ENCODE results near the gene MT1B. TPM values are rescaled to one million over a fixed set of nuclear protein-coding genes. Genes with fewer than 3 reads are reported as not detected.
A peak's percentile ranks its signal among the peaks of the same experiment; 100 is the strongest.

The MT1B gene
- total RNA-seq, 1 donor from 2014 or later: not detected

DNA sequence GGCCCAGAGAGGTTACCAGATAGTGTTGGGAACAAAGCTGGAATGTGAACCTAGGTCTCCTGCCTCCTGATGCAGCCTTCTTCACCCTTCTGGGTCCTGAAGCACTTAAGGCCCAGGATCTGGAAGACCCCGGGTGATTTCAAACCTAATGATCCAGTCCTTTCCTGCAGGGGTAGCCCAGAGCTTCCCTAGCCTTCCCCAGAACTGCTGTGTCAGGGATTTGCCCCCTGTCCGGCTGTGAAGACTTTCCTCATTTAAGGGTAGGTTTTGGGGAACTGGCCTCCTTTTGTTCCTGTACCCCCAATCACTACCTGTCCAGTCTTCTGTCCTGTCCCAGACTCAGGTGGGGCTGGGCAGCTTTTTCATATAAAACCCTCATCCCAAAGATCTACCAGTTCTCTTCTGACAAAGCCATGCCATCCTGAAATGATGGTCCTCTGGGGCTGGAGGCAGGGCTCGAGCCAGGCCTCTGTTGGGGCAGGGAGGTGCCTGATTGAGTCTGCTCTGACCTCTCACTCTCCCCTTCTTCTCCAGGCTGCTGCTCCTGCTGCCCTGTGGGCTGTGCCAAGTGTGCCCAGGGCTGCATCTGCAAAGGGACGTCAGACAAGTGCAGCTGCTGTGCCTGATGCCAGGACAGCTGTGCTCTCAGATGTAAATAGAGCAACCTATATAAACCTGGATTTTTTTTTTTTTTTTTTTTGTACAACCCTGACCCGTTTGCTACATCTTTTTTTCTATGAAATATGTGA, 31.9 kb downstream of the MT1B start:
- DNase-seq (ENCODE audit: low read depth): no peak

DNA sequence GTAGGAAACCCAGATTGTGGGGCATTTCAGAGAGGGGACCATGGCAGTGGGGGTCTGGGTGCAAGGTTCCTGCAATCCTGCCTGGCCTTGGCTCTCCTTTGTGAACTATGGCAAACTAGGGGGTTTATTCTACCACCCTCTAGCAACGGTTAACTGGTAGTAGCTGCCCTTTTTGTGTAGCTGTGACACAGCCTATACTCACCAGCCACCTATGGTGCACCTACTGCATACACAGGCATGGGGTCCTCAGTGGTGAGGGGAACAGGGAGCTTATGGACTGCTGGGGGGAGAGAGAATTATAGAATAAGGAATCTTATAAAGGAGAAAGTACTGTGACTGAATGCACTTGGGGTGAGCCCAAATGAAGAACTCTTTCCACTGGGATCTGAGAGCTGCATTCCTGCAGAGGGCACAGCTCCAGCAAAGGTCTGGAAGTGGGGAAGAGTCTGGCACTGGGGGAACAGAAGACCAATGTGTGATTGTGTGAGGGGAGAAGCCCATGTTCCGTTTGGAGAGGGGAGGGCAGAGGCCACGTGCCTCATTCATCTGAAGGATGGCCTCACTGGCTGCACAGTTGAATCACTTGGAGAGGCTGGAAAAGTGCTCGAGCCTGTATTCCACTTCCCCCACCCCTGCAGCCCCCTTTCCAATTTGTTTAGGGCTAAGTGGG, 32.7 kb downstream of the MT1B start:
- no peak for DNase-seq (ENCODE audit: low read depth)

DNA sequence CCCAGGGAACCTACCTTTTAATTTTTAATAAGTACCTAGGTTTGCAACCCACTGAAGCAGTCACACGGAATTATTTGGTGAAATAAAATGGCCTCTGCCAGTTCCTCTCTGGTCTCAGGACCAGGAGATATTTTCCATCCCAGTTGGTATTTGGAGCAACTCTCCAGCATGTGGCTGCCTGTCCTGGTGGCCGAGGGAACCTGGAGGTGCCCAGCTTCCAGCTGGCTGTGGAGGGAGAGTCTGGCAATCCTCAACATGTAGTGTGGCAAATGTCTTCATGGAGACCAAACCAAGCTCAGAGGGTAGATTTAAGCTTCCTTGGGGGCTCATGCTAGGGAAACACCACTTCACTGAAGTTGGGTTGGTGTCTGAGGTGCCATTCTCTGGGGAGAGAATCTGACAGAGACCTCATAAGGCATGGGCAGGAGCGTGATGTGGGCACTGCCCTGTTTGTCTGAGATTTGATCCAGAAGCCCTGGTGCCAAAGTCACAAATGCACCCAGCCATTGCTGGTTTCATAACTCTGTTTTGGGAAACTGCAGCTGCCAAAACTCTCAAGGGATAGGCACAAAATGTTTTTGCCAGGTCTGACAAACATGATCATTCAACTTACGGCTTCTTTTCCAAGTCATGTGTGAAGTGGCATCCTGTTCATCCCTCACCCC, 33.4 kb downstream of the MT1B start:
- peak; percentile 41 for DNase-seq (ENCODE audit: low read depth)

DNA sequence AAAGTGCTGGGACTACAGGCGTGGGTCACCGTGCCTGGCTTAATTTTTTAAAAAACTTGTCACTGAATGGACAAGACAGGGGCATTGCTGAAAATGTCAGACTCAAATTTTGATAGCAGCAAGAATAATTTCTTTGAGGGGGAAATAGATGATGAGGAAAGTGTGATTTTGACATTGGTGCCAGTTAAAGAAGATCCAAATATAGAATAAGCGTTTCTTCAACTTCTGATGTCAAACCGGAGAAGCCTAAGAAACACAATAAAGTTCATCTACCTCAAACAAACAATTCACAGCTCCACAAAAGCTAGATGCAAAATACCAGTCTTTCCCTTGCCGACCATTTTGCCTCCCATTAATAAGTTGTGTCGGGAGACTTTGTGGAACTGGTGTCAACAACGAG, 35.1 kb downstream of the MT1B start:
- DNase-seq (ENCODE audit: low read depth): no peak

DNA sequence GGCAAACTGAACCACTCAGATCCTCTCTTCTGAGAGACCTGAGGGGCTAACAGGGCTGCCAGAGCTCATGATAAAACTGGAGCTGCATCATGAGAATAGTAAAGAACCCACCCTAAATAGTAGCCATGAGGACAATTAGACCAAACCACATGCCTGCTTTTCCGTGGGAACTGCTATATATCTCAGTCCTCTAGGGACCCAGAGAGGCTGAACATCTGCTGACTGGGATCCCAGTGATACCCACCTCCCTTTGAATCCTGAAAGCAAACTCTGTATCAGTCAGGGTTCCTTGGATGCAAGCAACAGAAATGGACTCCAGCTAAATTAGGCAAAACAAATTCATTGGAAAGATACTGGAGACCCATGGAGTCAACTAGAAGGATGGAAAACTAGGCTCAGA, 37.1 kb downstream of the MT1B start:
- no peak for DNase-seq (ENCODE audit: low read depth)

DNA sequence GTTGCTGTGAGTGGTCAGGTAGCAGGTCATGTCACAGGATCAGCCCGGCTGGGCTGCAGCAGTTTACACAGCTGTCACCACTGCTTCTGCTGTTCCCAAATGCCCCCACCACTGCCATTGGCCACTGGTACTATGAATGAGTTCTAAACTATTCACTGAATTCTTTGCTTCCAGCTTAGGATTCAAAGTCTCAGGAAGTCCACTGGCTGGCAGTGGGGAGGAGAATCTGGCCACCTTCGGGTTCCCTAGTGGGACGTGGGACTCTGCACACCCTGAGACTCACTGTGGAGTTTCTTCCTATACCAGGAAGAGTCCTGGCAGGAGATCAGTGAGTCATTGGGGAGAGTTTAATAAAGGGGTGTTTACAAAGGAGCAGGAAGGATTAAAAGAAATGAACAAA, 37.5 kb downstream of the MT1B start:
- DNase-seq (ENCODE audit: low read depth): no peak

DNA sequence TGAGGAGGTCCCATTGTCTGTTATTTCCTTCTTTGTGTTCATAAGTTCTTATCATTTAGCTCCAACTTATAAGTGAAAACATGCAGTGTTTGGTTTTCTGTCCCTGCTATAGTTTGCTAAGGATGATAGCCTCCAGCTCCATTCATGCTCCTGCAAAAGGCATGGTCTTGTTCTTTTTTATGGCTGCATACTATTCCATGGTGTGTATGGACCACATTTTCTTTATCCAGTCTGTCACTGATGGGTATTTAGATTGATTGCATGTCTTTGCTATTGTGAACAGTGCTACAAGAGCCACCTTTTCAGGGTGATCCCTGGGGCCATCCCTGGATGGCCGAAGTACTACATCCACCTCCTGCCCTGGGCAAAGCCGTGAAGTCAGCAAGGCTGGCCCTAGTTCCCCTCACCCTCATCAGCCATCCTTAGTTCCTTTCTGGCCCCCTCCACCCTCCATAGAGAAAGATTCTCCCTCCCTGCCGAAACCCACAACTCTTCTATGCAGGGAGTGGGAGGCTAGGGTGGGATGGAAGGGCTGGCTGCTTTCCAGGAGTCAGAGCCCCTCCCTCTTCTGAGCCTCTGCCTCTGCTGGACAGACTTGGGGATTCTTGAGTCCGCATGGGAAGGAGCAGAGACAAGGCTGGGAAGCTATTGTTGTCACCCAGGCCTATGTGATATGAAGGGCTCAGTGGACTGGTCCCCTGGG, 38.9 kb downstream of the MT1B start:
- DNase-seq (ENCODE audit: low read depth): no peak

DNA sequence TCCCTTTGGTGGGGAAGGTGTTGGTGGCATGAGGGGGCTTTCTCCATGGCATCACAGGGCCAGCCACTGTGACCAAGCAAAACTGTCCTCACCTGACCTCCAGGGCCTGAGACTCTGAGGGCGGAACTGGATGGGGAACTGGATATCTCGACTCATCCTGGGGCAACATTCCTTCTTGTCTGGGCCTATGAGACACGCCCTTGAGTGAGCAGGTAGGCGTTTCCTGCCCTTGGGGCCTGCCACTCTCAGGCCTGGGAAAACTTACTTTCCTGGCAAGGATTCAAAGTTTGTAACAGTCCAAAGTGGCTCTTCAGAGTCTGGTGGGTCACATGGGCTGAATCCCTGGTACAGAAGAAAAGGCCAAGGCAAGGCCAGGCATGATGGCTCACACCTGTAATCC, 40.2 kb downstream of the MT1B start:
- no peak for DNase-seq (ENCODE audit: low read depth)

DNA sequence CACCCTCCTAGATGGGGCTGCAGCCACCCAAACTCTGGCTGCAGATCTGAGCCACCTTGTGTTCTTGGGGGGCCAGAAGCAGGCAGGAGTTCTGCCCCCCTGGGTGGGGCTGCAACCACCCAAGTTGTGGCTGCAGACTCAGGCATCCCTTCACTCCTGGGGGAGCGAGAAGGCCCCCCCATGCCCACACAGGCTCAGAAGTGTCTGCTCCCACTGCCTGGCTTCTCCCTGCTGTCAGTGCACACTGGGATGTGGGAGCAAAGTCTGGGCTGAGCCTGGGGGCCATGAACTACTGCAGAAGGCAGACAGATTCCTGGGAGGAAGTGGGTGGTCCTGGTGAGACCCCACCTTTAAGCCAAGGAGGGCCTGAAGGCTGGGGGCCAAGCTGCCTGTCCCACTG, 43.6 kb downstream of the MT1B start:
- no peak for DNase-seq (ENCODE audit: low read depth)

DNA sequence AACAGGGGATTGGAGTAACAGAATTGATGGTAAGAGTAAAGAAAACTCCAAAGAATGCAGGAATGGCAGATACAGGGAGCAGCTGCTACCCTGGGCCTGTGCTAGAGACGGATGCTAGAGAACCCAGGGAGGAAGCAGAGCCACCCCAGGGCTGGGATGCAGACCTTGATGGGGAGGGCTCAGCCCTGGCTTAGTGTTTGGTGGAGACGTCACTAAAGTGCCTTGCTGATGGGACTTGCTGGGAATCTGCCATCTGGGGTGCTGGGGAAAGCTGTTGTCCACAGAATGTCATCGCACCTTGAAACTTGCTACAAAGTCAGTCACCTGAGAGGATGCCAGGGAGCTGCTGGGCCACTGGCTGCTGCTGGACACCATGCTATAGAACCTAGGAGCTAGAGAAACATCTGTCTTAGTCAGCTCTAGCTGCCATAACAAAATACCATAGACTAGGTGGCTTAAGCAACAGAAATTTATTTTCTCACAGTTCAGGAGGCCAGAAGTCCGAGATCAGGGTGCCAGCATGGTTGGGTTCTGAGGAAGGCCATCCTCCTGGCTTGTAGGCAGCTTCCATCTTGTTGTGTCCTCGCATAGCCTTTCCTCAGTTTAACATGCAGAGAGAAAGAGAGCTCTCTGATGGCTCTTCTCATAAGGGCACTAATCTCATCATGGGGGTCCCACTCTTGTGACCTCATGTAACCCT, 45.9 kb downstream of the MT1B start:
- DNase-seq (ENCODE audit: low read depth): no peak

DNA sequence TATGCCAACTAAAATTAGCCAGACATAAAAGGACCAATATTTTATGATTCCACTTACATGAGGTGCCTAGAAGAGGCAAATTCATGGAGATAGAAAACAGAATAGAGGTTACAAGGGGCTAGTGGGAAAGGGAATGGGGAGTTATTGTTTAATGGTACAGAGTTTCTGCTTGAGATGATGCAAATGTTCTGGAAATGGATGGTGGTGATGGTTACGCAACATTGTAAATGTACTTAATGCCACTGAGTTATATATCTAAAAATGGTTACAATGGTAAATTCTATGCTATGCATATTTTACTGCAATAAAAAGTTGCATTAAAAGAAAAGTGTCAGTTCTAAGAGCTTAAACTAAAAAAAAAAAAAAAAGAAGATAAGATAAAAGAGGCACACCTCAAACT, 48.5 kb downstream of the MT1B start:
- no peak for DNase-seq (ENCODE audit: low read depth)

DNA sequence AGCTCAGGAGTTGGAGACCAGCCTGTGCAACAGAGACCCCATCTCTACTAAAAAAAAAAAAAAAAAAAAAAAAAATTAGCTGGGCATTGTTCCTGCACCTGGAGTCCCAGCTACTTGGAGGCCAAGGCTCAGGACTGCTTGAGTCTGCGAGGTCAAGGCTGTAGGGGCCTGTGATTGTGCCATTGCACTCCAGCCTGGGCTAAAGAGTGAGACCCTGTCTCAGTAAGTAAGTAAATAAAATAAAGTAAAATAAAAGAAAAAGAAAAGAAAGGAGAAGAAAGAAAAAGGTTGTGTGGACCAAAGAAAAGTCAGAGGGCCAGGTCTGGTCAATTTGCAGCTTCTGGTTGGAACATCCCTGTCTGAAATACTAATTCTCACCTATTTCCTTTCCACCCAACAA, 48.9 kb downstream of the MT1B start:
- no peak for DNase-seq (ENCODE audit: low read depth)

DNA sequence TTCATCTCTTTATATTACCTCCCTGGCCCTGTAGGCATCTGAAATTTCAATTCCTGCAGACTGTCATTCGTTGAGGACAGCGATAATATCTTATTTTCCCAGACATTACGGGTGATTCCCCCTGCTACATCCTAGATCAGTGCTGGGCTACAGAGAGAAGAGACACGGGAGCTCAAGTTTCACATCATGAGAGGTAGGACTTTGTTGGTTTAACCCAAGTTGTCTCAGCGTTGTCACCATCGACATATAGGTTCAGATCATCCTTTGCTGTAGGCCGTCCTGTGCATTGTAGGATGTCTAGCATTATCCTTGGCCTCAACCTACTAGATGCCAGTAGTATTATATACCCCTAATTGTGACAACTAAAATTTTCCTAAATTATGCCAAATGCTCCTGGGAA, 49.8 kb downstream of the MT1B start:
- no peak for DNase-seq (ENCODE audit: low read depth)

Other genes starting within 250 kb of the MT1B start
- 220 and 233 TPM in 2 replicates for gene AMFR, start 226.3 kb upstream of the MT1B start, total RNA-seq
- 46.5 and 48.6 TPM in 2 replicates for gene NUDT21, start 200.6 kb upstream of the MT1B start, total RNA-seq
- 68.9 and 79.0 TPM in 2 replicates for gene OGFOD1, start 200.3 kb upstream of the MT1B start, total RNA-seq
- gene BBS2, start 131.9 kb upstream of the MT1B start, total RNA-seq: 27.2 and 32.9 TPM in 2 replicates
- not detected in 2 replicates for gene MT4, start 86.8 kb upstream of the MT1B start, total RNA-seq
- not detected in 2 replicates for gene MT3, start 62.4 kb upstream of the MT1B start, total RNA-seq
- 7.1 and 18.6 TPM in 2 replicates for gene MT2A, start 43.3 kb upstream of the MT1B start, total RNA-seq
- gene MT1E, start 26.1 kb upstream of the MT1B start, total RNA-seq: 24.7 and 26.6 TPM in 2 replicates
- not detected in 2 replicates for gene MT1M, start 19.2 kb upstream of the MT1B start, total RNA-seq
- not detected in 2 replicates for gene MT1A, start 13.2 kb upstream of the MT1B start, total RNA-seq
- gene MT1F, start 6.1 kb downstream of the MT1B start, total RNA-seq: not detected in 2 replicates
- not detected in 2 replicates for gene MT1G, start 16.2 kb downstream of the MT1B start, total RNA-seq
- not detected in 2 replicates for gene MT1H, start 17.9 kb downstream of the MT1B start, total RNA-seq
- 14.8 and 74.1 TPM in 2 replicates for gene MT1X, start 30.6 kb downstream of the MT1B start, total RNA-seq
- gene NUP93, start 78.2 kb downstream of the MT1B start, total RNA-seq: 114 and 151 TPM in 2 replicates
- 0.16 TPM in 1 of 2 replicates, not detected in the other for gene SLC12A3, start 213.3 kb downstream of the MT1B start, total RNA-seq